Gastrocnemius medialis (tissue), 4 donors: Measurements from ENCODE around the gene HDAC4. TPM values are rescaled to one million over a fixed set of nuclear protein-coding genes. Genes with fewer than 3 reads are reported as not detected.

ENCODE experiments used
- ATAC-seq, 2 donors: fragments of 150-250 bp; one replicate each; pipeline ENCODE4 v1.9.1; 2016
- DNase-seq, 2 donors: peaks; one replicate each; pipeline ENCODE4 v3.0.0-alpha.2; 2019
- H3K27ac ChIP-seq, 4 donors: fragments of 200-600 bp; sonication (generic); 1 replicate in 1 of 4; 2 replicates in 3 of 4; pipeline ENCODE4 v1.5.1; 2016 to 2018; ENCODE audit warnings: mild to moderate bottlenecking in 2 of 4, moderate library complexity in 1 of 4
- H3K27me3 ChIP-seq, 3 donors: fragments of 200-600 bp; sonication (generic) in 2 of 3; 1 replicate in 1 of 3; 2 replicates in 2 of 3; pipeline versions ENCODE4 v1.5.1 to v1.6.0; 2016 to 2019; ENCODE audit warnings: mild to moderate bottlenecking in 1 of 3, moderate library complexity in 1 of 3
- H3K36me3 ChIP-seq, 2 donors: fragments of 200-600 bp; sonication (generic) in 1 of 2; one replicate each; pipeline ENCODE4 v1.5.1; 2017 to 2018
- H3K4me1 ChIP-seq, 2 donors: fragments of 200-600 bp; sonication (generic) in 1 of 2; one replicate each; pipeline ENCODE4 v1.5.1; 2016 to 2017; ENCODE audit warnings: mild to moderate bottlenecking in 2 of 2
- H3K4me3 ChIP-seq, 4 donors: fragments of 200-600 bp; sonication (generic) in 3 of 4; 1 replicate in 1 of 4; 2 replicates in 3 of 4; pipeline ENCODE4 v1.5.1; 2016 to 2019; ENCODE audit warnings: mild to moderate bottlenecking in 2 of 4
- H3K9me3 ChIP-seq, 3 donors: fragments of 200-600 bp; sonication (generic) in 2 of 3; 1 replicate in 1 of 3; 2 replicates in 2 of 3; pipeline ENCODE4 v1.5.1; 2016 to 2019
- CTCF ChIP-seq, 5 experiments: fragments of 450-650 bp in 3 of 5; fragments of 200-600 bp in 2 of 5; sonication (generic) in 2 of 5; IDR thresholded peaks in 4 of 5; conservative IDR thresholded peaks in 1 of 5; 1 replicate in 4 of 5; 2 replicates in 1 of 5; pipeline ENCODE4 v1.5.1; 2016 to 2019; ENCODE audit warnings: antibody characterized with exemption in 5 of 5, mild to moderate bottlenecking in 3 of 5, moderate library complexity in 3 of 5
- POLR2A ChIP-seq, 2 donors: fragments of 450-650 bp; IDR thresholded peaks; one replicate each; pipeline ENCODE4 v1.6.1; 2017; ENCODE audit warnings: antibody characterized with exemption in 2 of 2, mild to moderate bottlenecking in 2 of 2, moderate library complexity in 2 of 2
- in situ Hi-C, 4 donors: fragments of 200-750 bp; cut with MboI; loops; one replicate each; pipeline versions ENCODE4 v1.15.0 to v1.8.0; 2017; ENCODE audit warnings: low sequenced_read_pairs in 4 of 4
- intact Hi-C: fragments of 100-400 bp; cut with DNase I; formaldehyde crosslinking; loops from one replicate; pipeline ENCODE4 v1.15.1; 2023; ENCODE audit warnings: low total_unique reads
- total RNA-seq, 4 donors: library from RNA; depleted of rRNA; stranded (reverse); fragments of >200 nt; gene quantifications; one replicate each; pipeline versions ENCODE4 v1.1.0 to v1.2.3, GENCODE V29; 2016

Gene HDAC4
- total RNA-seq, 4 donors from 2014 or later: 23.6 to 257 (median 119) TPM

DNA sequence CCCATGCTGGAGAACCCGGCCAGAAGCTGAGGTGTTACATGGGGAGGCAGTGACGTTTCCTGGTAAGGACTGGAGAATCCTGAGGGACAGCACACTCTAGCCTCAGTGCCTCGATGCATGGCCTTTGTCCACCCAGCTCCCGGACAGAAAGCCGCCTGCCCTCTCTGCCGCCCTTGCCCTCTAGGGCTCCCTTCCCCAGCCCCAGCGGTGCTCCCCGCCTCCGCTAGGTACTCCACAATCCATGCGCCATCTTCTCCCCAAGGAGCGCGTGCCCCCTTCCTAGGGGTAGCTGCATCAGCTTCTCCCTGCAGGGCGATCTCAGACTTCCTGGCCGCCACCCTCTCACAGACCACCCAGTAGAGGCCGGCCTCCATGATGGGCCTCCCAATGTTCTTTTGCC is 301.3 kb downstream of the HDAC4 start:
- no peaks in the 10 kb centered on the region for H3K4me1 ChIP-seq
- H3K4me3 ChIP-seq: no peak overlapping the region
- no peaks in the 10 kb centered on the region for H3K27me3 ChIP-seq
- intact Hi-C loops (no loop called here), in situ Hi-C loops (no loop called here)
- no peak for ATAC-seq
- TF ChIP-seq CTCF (IDR thresholded peaks at IDR 0.05 in 4 of 5, conservative IDR thresholded peaks at IDR 0.05 in 1 of 5) (no peak), POLR2A (IDR thresholded peaks at IDR 0.05) (no peak)
- no peak for DNase-seq
- no peak overlapping the region for H3K27ac ChIP-seq
- H3K9me3 ChIP-seq: no peaks in the 10 kb centered on the region
- H3K36me3 ChIP-seq: peaks cover 0 to 47% of the 10 kb centered on the region in 2 donors

DNA sequence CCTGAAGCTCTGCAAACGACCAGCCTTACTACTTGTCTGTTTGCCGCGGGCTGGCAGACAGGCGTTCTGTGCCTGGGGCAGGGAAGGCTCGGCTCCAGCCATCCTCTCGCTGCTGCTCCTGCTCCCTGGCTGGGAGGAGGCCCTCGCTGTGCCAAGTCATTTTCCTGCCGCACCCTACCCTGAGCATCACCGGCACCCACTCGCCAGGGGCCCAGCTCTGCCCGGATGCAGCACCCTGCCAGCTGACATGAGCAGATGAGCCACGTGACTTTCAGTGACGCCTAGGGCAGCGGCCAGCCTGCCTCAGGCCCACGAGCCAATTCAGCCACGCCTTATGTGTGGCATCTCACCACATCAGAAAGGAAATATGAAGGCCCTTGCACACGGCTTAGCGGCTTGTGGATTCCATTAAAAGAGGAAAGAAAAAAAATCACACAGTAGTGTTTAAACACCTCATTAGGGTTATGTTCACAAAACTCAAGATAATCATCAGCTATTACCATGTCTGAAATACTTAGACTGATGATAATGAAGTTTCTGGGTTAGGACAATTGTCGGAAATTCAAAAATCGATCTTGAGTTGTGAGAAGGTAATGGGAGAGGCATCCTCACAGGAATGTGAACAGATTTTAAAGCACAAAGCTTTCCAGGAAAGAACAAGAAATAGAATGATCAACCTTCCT is 302.4 kb downstream of the HDAC4 start:
- H3K4me3 ChIP-seq: no peak overlapping the region
- no peak for TF ChIP-seq POLR2A (IDR thresholded peaks at IDR 0.05)
- no peaks in the 10 kb centered on the region for H3K9me3 ChIP-seq
- H3K27me3 ChIP-seq: no peaks in the 10 kb centered on the region
- in situ Hi-C loops: no loop called here
- no peaks in the 10 kb centered on the region for H3K4me1 ChIP-seq
- intact Hi-C loops: no loop called here
- no peak overlapping the region for H3K27ac ChIP-seq
- H3K36me3 ChIP-seq: peaks cover 0 to 45% of the 10 kb centered on the region in 2 donors
- DNase-seq: no peak
- ATAC-seq: no peak

DNA sequence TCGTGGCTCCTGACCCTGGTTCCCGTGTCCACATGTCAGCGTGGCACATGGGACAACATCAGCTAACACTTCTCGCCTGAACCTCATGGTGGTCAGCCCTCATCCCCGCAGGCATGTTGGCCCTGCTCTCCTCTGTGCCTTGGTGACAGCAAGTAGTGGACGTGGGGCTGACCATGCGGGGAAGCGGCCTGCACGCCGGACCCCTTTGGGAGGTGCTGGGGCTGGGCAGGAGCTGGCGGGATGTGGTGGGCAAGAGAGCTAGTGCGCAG is 303.5 kb downstream of the HDAC4 start:
- no peak overlapping the region for H3K4me3 ChIP-seq
- DNase-seq (no peak), ATAC-seq (no peak)
- H3K4me1 ChIP-seq: no peaks in the 10 kb centered on the region
- in situ Hi-C loops (no loop called here), intact Hi-C loops (no loop called here)
- H3K36me3 ChIP-seq: peaks cover 0 to 50% of the 10 kb centered on the region in 2 donors
- no peaks in the 10 kb centered on the region for H3K9me3 ChIP-seq
- no peak overlapping the region for H3K27ac ChIP-seq
- TF ChIP-seq POLR2A (IDR thresholded peaks at IDR 0.05) (no peak), CTCF (IDR thresholded peaks at IDR 0.05 in 4 of 5, conservative IDR thresholded peaks at IDR 0.05 in 1 of 5) (no peak)
- H3K27me3 ChIP-seq: no peaks in the 10 kb centered on the region

DNA sequence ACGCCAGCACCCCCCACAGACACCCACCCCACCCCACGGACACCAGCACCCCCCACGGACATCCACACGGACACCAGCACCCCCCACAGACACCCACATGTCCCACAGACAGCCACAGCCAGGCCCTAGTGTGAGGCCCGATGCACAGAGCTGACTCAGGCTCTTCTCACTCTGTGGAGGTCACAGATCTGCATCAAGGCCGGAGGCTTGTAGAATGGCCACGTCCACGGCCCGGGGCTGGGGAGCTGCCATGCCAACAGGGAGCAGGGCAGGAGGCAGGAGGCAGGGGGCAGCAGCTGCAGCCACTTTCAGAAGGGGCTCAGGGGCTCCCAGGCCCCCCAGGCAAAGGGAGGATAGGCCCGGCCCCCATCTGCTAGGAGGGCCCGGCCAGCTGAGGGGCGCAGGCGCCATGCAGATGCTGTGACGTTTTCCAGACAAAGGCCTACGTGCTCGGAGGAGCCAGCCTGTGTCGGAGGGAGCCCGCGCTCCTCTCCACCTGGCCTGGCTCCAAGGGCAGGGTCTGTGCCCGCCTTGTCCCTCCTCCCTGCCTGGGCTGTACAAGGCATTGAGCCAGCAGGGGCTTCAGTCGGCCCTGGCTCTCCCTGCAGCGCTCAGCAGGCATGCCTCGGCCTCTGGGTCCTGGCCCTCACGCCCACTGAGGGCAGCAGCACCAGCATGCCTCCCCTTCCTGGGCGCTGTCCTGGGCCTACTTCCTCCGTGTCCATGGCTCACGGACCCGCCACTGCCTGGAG is 304.0 kb downstream of the HDAC4 start:
- ATAC-seq (no peak), DNase-seq (no peak)
- no peaks in the 10 kb centered on the region for H3K27me3 ChIP-seq
- no peak overlapping the region for H3K4me3 ChIP-seq
- peaks cover 0 to 50% of the 10 kb centered on the region in 2 donors for H3K36me3 ChIP-seq
- H3K9me3 ChIP-seq: no peaks in the 10 kb centered on the region
- intact Hi-C loops: no loop called here
- in situ Hi-C loops: no loop called here
- TF ChIP-seq POLR2A (IDR thresholded peaks at IDR 0.05) (no peak), CTCF (IDR thresholded peaks at IDR 0.05 in 4 of 5, conservative IDR thresholded peaks at IDR 0.05 in 1 of 5) (no peak)
- no peaks in the 10 kb centered on the region for H3K4me1 ChIP-seq
- H3K27ac ChIP-seq: no peak overlapping the region

DNA sequence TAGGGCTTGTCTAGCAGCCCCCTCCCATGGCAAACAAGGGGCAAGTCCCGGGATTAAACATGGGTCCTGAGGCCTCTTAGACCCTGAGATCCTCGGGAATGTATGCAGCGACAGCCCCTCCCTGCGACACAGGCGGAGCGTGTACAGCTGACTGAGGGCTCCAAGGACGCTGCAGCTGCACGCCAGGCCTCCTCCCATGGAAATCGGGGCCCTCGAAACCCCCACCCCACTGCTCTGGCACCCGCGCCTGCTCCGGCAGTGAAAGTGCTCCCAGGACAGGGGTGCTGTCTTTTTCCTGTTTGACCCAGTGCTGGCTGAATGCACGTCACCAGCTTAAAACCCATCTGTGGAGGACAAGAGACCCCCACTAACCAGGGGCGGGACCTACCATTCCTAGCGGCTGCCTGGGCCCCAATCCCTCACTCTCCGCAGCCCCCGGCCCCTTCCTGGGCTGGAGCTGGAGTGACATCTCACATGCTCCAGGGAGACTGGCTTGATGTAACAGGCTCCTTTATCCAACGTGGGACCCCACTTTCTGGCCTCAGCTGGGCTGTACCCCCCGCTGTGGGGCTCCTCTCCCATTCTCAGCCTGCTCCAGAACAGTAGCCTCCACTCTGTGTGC is 305.2 kb downstream of the HDAC4 start:
- in situ Hi-C loops: no loop called here
- no peak for TF ChIP-seq CTCF (IDR thresholded peaks at IDR 0.05 in 4 of 5, conservative IDR thresholded peaks at IDR 0.05 in 1 of 5)
- no peak for TF ChIP-seq POLR2A (IDR thresholded peaks at IDR 0.05)
- Histone ChIP-seq H3K9me3 (no peaks in the 10 kb centered on the region), H3K27me3 (no peaks in the 10 kb centered on the region), H3K27ac (no peak overlapping the region), H3K4me1 (no peaks in the 10 kb centered on the region), H3K36me3 (peaks cover 0 to 38% of the 10 kb centered on the region in 2 donors), H3K4me3 (no peak overlapping the region)
- ATAC-seq: no peak
- no peak for DNase-seq
- intact Hi-C loops: no loop called here
